Effector memory CD8-positive, alpha-beta T cell (primary cell): Measurements from ENCODE around the gene SUGCT.

Source experiments
- ATAC-seq: fragments of 150-1000 bp; cut with Tn5 transposase; replicated peaks from 2 replicates; pipeline ENCODE4 v1.10.0; 2021; ENCODE audit warnings: mild to moderate bottlenecking, moderate library complexity
- DNase-seq, 3 experiments: peaks; one replicate each; pipeline ENCODE4 v3.0.0; 2021
- H3K27ac Mint-ChIP-seq, 2 donors: one replicate each; pipeline ENCODE4 v1.8.0; 2022; ENCODE audit warnings: mild to moderate bottlenecking in 2 of 2, mixed read lengths in 2 of 2, moderate library complexity in 2 of 2
- H3K27me3 Mint-ChIP-seq, 2 donors: one replicate each; pipeline ENCODE4 v1.8.0; 2022; ENCODE audit warnings: mixed read lengths in 2 of 2
- H3K36me3 Mint-ChIP-seq: one replicate; pipeline ENCODE4 v1.8.0; 2022; ENCODE audit warnings: mild to moderate bottlenecking, moderate library complexity, mixed read lengths; ENCODE audit not compliant: insufficient read depth
- H3K4me1 Mint-ChIP-seq, 2 donors: one replicate each; pipeline ENCODE4 v1.8.0; 2022; ENCODE audit warnings: low read depth in 2 of 2, mixed read lengths in 2 of 2
- H3K4me3 Mint-ChIP-seq, 2 donors: one replicate each; pipeline ENCODE4 v1.8.0; 2022; ENCODE audit warnings: mild to moderate bottlenecking in 2 of 2, mixed read lengths in 2 of 2, moderate library complexity in 2 of 2
- H3K9me3 Mint-ChIP-seq, 2 donors: one replicate each; pipeline ENCODE4 v1.8.0; 2022; ENCODE audit warnings: mixed read lengths in 2 of 2

Gene SUGCT

GRCh38 chr7:40700653-40701421, 566.0 kb downstream of the SUGCT start:
- peaks cover 13 to 22% of the 10 kb centered on the region in 2 donors for H3K9me3 Mint-ChIP-seq
- DNase-seq (no peak), ATAC-seq (no peak)
- H3K27me3 Mint-ChIP-seq = no peaks in the 10 kb centered on the region
- no peak overlapping the region for H3K27ac Mint-ChIP-seq
- H3K4me3 Mint-ChIP-seq = no peak overlapping the region
- no peaks in the 10 kb centered on the region for H3K36me3 Mint-ChIP-seq
- H3K4me1 Mint-ChIP-seq = no peaks in the 10 kb centered on the region

- peaks cover 15 to 22% of the 10 kb centered on the region in 2 donors for H3K9me3 Mint-ChIP-seq
- H3K4me3 Mint-ChIP-seq = no peak overlapping the region
- DNase-seq = no peak
- no peaks in the 10 kb centered on the region for H3K27me3 Mint-ChIP-seq
- ATAC-seq = no peak
- no peaks in the 10 kb centered on the region for H3K36me3 Mint-ChIP-seq
- no peak overlapping the region for H3K27ac Mint-ChIP-seq
- no peaks in the 10 kb centered on the region for H3K4me1 Mint-ChIP-seq
These were observed 567.2 kb downstream of the SUGCT start for GRCh38 chr7:40701836-40702551.

DNA sequence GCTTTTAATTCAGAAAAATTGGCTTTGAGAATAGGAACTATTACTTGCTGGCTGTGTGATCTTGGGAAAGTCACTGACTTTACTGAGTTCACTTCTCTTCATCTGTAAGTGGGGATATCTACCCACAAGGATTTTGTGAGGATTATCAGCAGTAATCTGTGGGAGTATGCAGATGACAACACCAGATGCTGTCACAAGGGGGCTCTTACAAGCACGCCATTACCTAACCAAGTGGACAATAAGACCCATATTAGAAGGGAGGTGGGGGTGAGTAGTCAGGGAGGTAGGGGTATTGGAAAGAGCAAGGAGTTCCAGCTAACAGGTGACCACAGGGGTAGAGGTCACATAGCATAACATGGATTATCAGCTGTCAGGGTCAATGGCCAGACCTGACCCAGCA, 569.4 kb downstream of the SUGCT start:
- ATAC-seq (no peak), DNase-seq (no peak)
- H3K4me3 Mint-ChIP-seq = no peak overlapping the region
- H3K4me1 Mint-ChIP-seq = no peaks in the 10 kb centered on the region
- peaks cover 17 to 20% of the 10 kb centered on the region in 2 donors for H3K9me3 Mint-ChIP-seq
- H3K27me3 Mint-ChIP-seq = no peaks in the 10 kb centered on the region
- no peaks in the 10 kb centered on the region for H3K36me3 Mint-ChIP-seq
- H3K27ac Mint-ChIP-seq = no peak overlapping the region

DNA sequence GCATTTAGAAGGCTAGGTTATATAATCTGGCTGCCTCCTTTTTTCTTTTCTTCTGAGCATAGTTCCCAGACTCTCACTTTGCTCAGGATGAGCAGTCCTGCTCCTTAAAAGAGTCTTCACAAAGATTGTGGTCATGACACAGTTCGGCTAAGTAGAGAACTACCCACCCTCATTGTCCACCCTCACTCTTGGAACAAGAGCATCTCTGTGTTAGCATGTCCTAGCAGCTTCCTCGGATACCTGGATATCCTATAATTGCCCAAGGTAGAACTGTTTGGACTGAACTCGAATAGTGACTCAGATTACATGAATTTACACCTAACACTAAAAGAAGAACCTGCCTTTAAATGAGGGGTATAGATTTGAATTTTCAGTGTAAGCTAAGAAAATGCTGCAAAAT, 572.0 kb downstream of the SUGCT start:
- Mint-ChIP-seq H3K4me3 (no peak overlapping the region), H3K9me3 (peaks cover 19% of the 10 kb centered on the region in 2 donors), H3K27ac (no peak overlapping the region), H3K27me3 (no peaks in the 10 kb centered on the region), H3K36me3 (no peaks in the 10 kb centered on the region), H3K4me1 (no peaks in the 10 kb centered on the region)
- no peak for ATAC-seq
- no peak for DNase-seq

- no peak for ATAC-seq
- no peak overlapping the region for H3K27ac Mint-ChIP-seq
These were observed 574.5 kb downstream of the SUGCT start for GRCh38 chr7:40709062-40709964.

DNA sequence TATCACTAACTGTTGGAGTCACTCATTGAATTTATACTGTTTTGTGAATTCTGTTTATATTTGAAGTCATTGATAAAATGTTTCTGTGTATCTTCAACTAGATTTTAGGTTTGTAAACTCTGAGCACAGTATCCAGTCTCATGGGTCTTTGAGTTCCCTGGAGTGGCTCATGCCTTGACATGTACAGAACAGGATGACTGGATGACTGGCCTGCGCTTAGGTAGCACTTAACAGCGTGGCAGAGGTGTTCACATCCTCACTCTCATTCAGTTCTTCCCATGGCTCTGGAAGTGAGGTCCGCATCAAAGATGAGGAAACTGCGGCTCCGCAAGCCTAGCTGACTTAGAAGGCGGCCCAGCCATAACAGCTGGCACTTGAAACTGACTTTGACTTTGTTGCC, 576.9 kb downstream of the SUGCT start:
- H3K4me3 Mint-ChIP-seq = no peak overlapping the region
- ATAC-seq (no peak), DNase-seq (no peak)
- H3K27ac Mint-ChIP-seq = no peak overlapping the region
- H3K27me3 Mint-ChIP-seq = no peaks in the 10 kb centered on the region
- H3K4me1 Mint-ChIP-seq = no peaks in the 10 kb centered on the region
- peaks cover 27 to 28% of the 10 kb centered on the region in 2 donors for H3K9me3 Mint-ChIP-seq
- no peaks in the 10 kb centered on the region for H3K36me3 Mint-ChIP-seq

More at GRCh38 chr7:40709062-40709964, 574.5 kb downstream of the SUGCT start:
- no peak overlapping the region for H3K4me3 Mint-ChIP-seq
- H3K27me3 Mint-ChIP-seq = no peaks in the 10 kb centered on the region
- no peaks in the 10 kb centered on the region for H3K4me1 Mint-ChIP-seq
- DNase-seq = no peak
- peaks cover 19 to 23% of the 10 kb centered on the region in 2 donors for H3K9me3 Mint-ChIP-seq
- H3K36me3 Mint-ChIP-seq = no peaks in the 10 kb centered on the region

- Mint-ChIP-seq H3K9me3 (peaks cover 22% of the 10 kb centered on the region in 2 donors), H3K27me3 (no peaks in the 10 kb centered on the region), H3K36me3 (no peaks in the 10 kb centered on the region), H3K4me3 (no peak overlapping the region), H3K4me1 (no peaks in the 10 kb centered on the region), H3K27ac (no peak overlapping the region)
- DNase-seq = no peak
- no peak for ATAC-seq
These were observed 579.7 kb downstream of the SUGCT start for GRCh38 chr7:40714363-40715052.

GRCh38 chr7:40715053-40715430, 580.2 kb downstream of the SUGCT start:
- ATAC-seq (no peak), DNase-seq (no peak)
- H3K36me3 Mint-ChIP-seq = no peaks in the 10 kb centered on the region
- H3K4me1 Mint-ChIP-seq = no peaks in the 10 kb centered on the region
- no peak overlapping the region for H3K27ac Mint-ChIP-seq
- no peak overlapping the region for H3K4me3 Mint-ChIP-seq
- H3K9me3 Mint-ChIP-seq = peaks cover 21 to 23% of the 10 kb centered on the region in 2 donors
- no peaks in the 10 kb centered on the region for H3K27me3 Mint-ChIP-seq

DNA sequence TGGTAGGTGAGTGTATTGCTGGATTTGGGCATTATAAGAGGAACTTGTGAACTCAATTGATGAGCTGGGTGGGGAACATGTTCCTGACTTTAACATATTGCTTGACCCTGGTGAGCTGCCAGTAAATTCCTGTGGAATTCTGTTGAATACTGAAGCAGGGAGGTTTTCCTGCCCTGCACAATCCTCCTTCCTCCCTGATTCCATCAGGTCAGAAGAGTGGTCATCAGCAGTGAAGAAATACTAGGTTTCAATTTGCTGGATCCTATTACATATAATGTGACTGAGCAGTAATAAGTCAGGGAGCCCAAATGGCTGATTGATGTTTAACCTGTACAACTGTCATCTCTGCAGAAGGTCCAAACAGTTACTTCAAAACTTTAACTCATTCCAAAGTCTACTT, 581.2 kb downstream of the SUGCT start:
- peaks cover 14 to 18% of the 10 kb centered on the region in 2 donors for H3K9me3 Mint-ChIP-seq
- H3K27ac Mint-ChIP-seq = no peak overlapping the region
- H3K27me3 Mint-ChIP-seq = no peaks in the 10 kb centered on the region
- ATAC-seq = no peak
- no peaks in the 10 kb centered on the region for H3K4me1 Mint-ChIP-seq
- DNase-seq = no peak
- no peaks in the 10 kb centered on the region for H3K36me3 Mint-ChIP-seq
- no peak overlapping the region for H3K4me3 Mint-ChIP-seq

DNA sequence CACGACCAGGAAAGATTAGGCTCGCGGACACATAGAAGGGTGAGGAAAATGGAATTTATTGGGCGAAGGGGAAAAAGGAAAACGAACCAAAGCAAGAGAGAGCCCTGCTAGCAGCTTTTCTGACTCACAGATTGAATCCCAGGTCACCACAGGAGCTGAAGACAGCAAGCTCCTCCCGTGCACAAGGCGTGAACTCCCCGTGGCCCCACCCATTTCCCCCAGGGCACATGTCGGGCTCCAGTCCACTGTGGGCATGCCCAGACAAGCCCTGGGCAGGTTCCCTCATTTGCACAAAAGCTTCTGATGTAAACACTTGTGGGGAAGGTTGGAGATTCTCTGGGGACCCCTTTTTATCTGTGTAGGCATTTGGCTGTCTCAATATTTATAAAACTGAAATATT, 582.4 kb downstream of the SUGCT start:
- no peak for DNase-seq
- Mint-ChIP-seq H3K4me1 (no peaks in the 10 kb centered on the region), H3K4me3 (no peak overlapping the region), H3K27me3 (no peaks in the 10 kb centered on the region), H3K27ac (no peak overlapping the region), H3K9me3 (peaks cover 14 to 16% of the 10 kb centered on the region in 2 donors), H3K36me3 (no peaks in the 10 kb centered on the region)
- ATAC-seq = no peak

- ATAC-seq = no peak
These were observed 585.6 kb downstream of the SUGCT start for GRCh38 chr7:40720416-40720815.

GRCh38 chr7:40721342-40721949, 586.6 kb downstream of the SUGCT start:
- Mint-ChIP-seq H3K4me3 (no peak overlapping the region), H3K27ac (no peak overlapping the region), H3K9me3 (peaks cover 4 to 14% of the 10 kb centered on the region in 2 donors), H3K36me3 (no peaks in the 10 kb centered on the region), H3K4me1 (no peaks in the 10 kb centered on the region), H3K27me3 (no peaks in the 10 kb centered on the region)
- DNase-seq (no peak), ATAC-seq (no peak)

More at GRCh38 chr7:40720416-40720815, 585.6 kb downstream of the SUGCT start:
- no peaks in the 10 kb centered on the region for H3K36me3 Mint-ChIP-seq
- H3K27me3 Mint-ChIP-seq = no peaks in the 10 kb centered on the region
- H3K4me3 Mint-ChIP-seq = no peak overlapping the region
- no peaks in the 10 kb centered on the region for H3K4me1 Mint-ChIP-seq
- no peak overlapping the region for H3K27ac Mint-ChIP-seq
- peaks cover 9 to 21% of the 10 kb centered on the region in 2 donors for H3K9me3 Mint-ChIP-seq
- DNase-seq = no peak
